ENCODE data around the gene TENT4B.

TENT4B gene

GRCh38 chr16:50252874-50253513 is 99.9 kb downstream of the TENT4B start:
- H3K4me3 ChIP-seq (ENCODE audit: control insufficient read depth, low read depth, low read length): no peak overlapping the region
- no peak for TF ChIP-seq CTCF (conservative IDR thresholded peaks at IDR 0.05; ENCODE audit: control insufficient read depth, insufficient read depth, low read depth, low read length)

GRCh38 chr16:50253514-50253910 is 100.4 kb downstream of the TENT4B start:
- no peak for DNase-seq (ENCODE audit: low read depth)
- H3K4me3 ChIP-seq (ENCODE audit: control insufficient read depth, low read depth, low read length): no peak overlapping the region
- no peak for TF ChIP-seq CTCF (conservative IDR thresholded peaks at IDR 0.05; ENCODE audit: control insufficient read depth, insufficient read depth, low read depth, low read length)

More at GRCh38 chr16:50252874-50253513, 99.9 kb downstream of the TENT4B start:
- DNase-seq (ENCODE audit: low read depth): no peak

GRCh38 chr16:50254072-50254471 is 101.0 kb downstream of the TENT4B start:
- DNase-seq (ENCODE audit: low read depth): no peak
- no peak for TF ChIP-seq CTCF (conservative IDR thresholded peaks at IDR 0.05; ENCODE audit: control insufficient read depth, insufficient read depth, low read depth, low read length)
- no peak overlapping the region for H3K4me3 ChIP-seq (ENCODE audit: control insufficient read depth, low read depth, low read length)

GRCh38 chr16:50255538-50255937 is 102.4 kb downstream of the TENT4B start:
- TF ChIP-seq CTCF (conservative IDR thresholded peaks at IDR 0.05; ENCODE audit: control insufficient read depth, insufficient read depth, low read depth, low read length): no peak
- DNase-seq (ENCODE audit: low read depth): no peak
- no peak overlapping the region for H3K4me3 ChIP-seq (ENCODE audit: control insufficient read depth, low read depth, low read length)

GRCh38 chr16:50256604-50257003 is 103.5 kb downstream of the TENT4B start:
- no peak for DNase-seq (ENCODE audit: low read depth)
- no peak overlapping the region for H3K4me3 ChIP-seq (ENCODE audit: control insufficient read depth, low read depth, low read length)
- TF ChIP-seq CTCF (conservative IDR thresholded peaks at IDR 0.05; ENCODE audit: control insufficient read depth, insufficient read depth, low read depth, low read length): no peak

- no peak for DNase-seq (ENCODE audit: low read depth)
- TF ChIP-seq CTCF (conservative IDR thresholded peaks at IDR 0.05; ENCODE audit: control insufficient read depth, insufficient read depth, low read depth, low read length): no peak
- H3K4me3 ChIP-seq (ENCODE audit: control insufficient read depth, low read depth, low read length): no peak overlapping the region
These were observed 104.8 kb downstream of the TENT4B start for GRCh38 chr16:50257876-50258275.
